Gastrocnemius medialis (tissue), 4 donors: ENCODE results near the gene SNX6. TPM values are rescaled to one million over a fixed set of nuclear protein-coding genes. Genes with fewer than 3 reads are reported as not detected.
A peak's percentile ranks its signal among the peaks of the same experiment; 100 is the strongest.
"Not testable (repeated sequence)": the region's sequence is repeated elsewhere in the genome, so short reads cannot be mapped to it uniquely, and the experiment has no call there.

ENCODE experiments used
- ATAC-seq, 2 donors: fragments of 150-250 bp; one replicate each; pipeline ENCODE4 v1.9.1; 2016
- DNase-seq, 2 donors: peaks; one replicate each; pipeline ENCODE4 v3.0.0-alpha.2; 2019
- H3K27ac ChIP-seq, 4 donors: fragments of 200-600 bp; sonication (generic); 1 replicate in 1 of 4; 2 replicates in 3 of 4; pipeline ENCODE4 v1.5.1; 2016 to 2018; ENCODE audit warnings: mild to moderate bottlenecking in 2 of 4, moderate library complexity in 1 of 4
- H3K27me3 ChIP-seq, 3 donors: fragments of 200-600 bp; sonication (generic) in 2 of 3; 1 replicate in 1 of 3; 2 replicates in 2 of 3; pipeline versions ENCODE4 v1.5.1 to v1.6.0; 2016 to 2019; ENCODE audit warnings: mild to moderate bottlenecking in 1 of 3, moderate library complexity in 1 of 3
- H3K36me3 ChIP-seq, 2 donors: fragments of 200-600 bp; sonication (generic) in 1 of 2; one replicate each; pipeline ENCODE4 v1.5.1; 2017 to 2018
- H3K4me1 ChIP-seq, 2 donors: fragments of 200-600 bp; sonication (generic) in 1 of 2; one replicate each; pipeline ENCODE4 v1.5.1; 2016 to 2017; ENCODE audit warnings: mild to moderate bottlenecking in 2 of 2
- H3K4me3 ChIP-seq, 4 donors: fragments of 200-600 bp; sonication (generic) in 3 of 4; 1 replicate in 1 of 4; 2 replicates in 3 of 4; pipeline ENCODE4 v1.5.1; 2016 to 2019; ENCODE audit warnings: mild to moderate bottlenecking in 2 of 4
- H3K9me3 ChIP-seq, 3 donors: fragments of 200-600 bp; sonication (generic) in 2 of 3; 1 replicate in 1 of 3; 2 replicates in 2 of 3; pipeline ENCODE4 v1.5.1; 2016 to 2019
- POLR2A ChIP-seq, 2 donors: fragments of 450-650 bp; IDR thresholded peaks; one replicate each; pipeline ENCODE4 v1.6.1; 2017; ENCODE audit warnings: antibody characterized with exemption in 2 of 2, mild to moderate bottlenecking in 2 of 2, moderate library complexity in 2 of 2
- in situ Hi-C, 4 donors: fragments of 200-750 bp; cut with MboI; loops; one replicate each; pipeline versions ENCODE4 v1.15.0 to v1.8.0; 2017; ENCODE audit warnings: low sequenced_read_pairs in 4 of 4
- intact Hi-C: fragments of 100-400 bp; cut with DNase I; formaldehyde crosslinking; loops from one replicate; pipeline ENCODE4 v1.15.1; 2023; ENCODE audit warnings: low total_unique reads
- total RNA-seq, 4 donors: library from RNA; depleted of rRNA; stranded (reverse); fragments of >200 nt; gene quantifications; one replicate each; pipeline versions ENCODE4 v1.1.0 to v1.2.3, GENCODE V29; 2016
- TF ChIP-seq, protein P1 (sequence below), 5 experiments: fragments of 450-650 bp in 3 of 5; fragments of 200-600 bp in 2 of 5; sonication (generic) in 2 of 5; IDR thresholded peaks in 4 of 5; conservative IDR thresholded peaks in 1 of 5; 1 replicate in 4 of 5; 2 replicates in 1 of 5; pipeline ENCODE4 v1.5.1; 2016 to 2019; ENCODE audit warnings: antibody characterized with exemption in 5 of 5, mild to moderate bottlenecking in 3 of 5, moderate library complexity in 3 of 5

Gene SNX6
- total RNA-seq, 4 donors from 2014 or later, result 73.8 to 113 (median 109) TPM

DNA sequence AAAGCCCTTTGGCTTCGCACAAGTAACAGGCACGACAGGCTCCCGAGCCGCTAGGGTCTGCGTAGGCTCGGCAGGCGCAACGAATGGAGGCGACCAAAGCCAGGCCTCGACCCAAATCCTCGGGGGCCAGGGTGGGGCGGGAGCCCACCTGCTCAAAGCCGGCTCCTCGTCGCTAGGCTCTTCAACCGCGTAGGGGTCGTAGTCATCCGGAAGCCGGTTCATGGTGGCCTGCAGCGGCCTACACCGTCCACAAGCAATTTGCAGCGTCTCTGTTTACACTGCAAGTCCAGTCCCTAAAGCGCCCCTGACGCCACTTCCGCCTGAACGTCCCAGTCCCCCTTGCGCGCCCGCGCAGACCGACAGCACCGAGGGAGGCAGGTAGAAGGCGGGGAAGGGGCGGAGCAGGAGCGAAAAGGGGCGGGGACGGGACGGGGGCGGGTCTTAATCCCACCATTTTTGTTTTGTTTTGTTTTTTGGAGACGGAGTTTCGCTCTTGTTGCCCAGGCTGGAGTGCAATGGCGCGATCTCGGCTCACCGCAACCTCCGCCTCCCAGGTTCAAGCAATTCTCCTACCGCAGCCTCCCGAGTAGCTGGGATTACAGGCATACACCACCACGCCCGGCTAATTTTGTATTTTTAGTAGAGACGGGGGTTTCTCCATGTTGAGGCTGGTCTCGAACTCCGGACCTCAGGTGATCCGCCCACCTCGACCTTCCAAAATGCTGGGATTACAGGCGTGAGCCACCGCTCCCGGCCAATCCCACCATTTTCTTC is 90.4 kb downstream of the SNX6 start, which contains the start of gene EAPP:
Gene EAPP, minus strand, starts transcription at position 295 of the 774 bp plus-strand sequence. Its CDS starts 73 bp downstream, at position 222.
- Histone ChIP-seq H3K9me3 (no peaks in the 10 kb centered on the region), H3K4me1 (peaks cover 18 to 19% of the 10 kb centered on the region in 2 donors), H3K4me3 (peak within 1 kb of the TSS; percentile 74 to 98 (median 96)), H3K36me3 (peaks cover 0 to 27% of the 10 kb centered on the region in 2 donors), H3K27ac (peak within 1 kb of the TSS; percentile 92 to 98 (median 97)), H3K27me3 (no peaks in the 10 kb centered on the region)
- TF ChIP-seq, protein P1, sequence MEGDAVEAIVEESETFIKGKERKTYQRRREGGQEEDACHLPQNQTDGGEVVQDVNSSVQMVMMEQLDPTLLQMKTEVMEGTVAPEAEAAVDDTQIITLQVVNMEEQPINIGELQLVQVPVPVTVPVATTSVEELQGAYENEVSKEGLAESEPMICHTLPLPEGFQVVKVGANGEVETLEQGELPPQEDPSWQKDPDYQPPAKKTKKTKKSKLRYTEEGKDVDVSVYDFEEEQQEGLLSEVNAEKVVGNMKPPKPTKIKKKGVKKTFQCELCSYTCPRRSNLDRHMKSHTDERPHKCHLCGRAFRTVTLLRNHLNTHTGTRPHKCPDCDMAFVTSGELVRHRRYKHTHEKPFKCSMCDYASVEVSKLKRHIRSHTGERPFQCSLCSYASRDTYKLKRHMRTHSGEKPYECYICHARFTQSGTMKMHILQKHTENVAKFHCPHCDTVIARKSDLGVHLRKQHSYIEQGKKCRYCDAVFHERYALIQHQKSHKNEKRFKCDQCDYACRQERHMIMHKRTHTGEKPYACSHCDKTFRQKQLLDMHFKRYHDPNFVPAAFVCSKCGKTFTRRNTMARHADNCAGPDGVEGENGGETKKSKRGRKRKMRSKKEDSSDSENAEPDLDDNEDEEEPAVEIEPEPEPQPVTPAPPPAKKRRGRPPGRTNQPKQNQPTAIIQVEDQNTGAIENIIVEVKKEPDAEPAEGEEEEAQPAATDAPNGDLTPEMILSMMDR (IDR thresholded peaks at IDR 0.05 in 4 of 5, conservative IDR thresholded peaks at IDR 0.05 in 1 of 5), result peak in 2 of 5 experiments; percentile 26 to 28
- TF ChIP-seq POLR2A (IDR thresholded peaks at IDR 0.05), result peak; percentile 90 to 96
- in situ Hi-C loops (no loop called here), intact Hi-C loops (loop anchor here (5.0 kb wide), 4 partner anchors 42 to 173 kb away; partner anchors contain the start of genes CFL2, SNX6 and SPTSSA)
- DNase-seq (peak; percentile 99), ATAC-seq (peak; percentile 96 to 98)

DNA sequence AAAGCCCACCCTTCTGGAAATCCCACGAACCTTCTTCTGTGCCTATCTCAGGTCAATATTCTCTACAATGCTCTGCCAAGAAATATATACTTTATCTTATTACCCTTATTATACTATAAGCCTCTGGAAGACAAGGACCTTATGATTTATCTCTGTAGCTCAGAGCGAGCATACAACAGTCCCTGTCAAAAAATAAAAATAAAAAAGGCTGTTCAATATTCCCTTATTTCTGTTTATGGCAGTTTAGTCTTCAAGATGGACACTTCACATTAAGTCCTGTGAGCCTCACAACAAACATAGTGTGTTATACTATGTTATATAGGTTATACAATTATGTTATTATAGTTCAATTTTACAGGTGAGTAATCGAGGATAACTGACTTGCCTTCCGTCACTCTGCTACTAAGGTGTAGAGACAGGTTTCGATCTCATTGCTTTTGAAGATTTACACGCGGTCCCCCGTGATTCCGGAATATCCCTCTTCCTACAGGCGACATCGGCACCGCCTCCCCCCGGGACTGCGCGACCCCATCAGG is 91.0 kb downstream of the SNX6 start:
- Histone ChIP-seq H3K4me3 (peak overlapping the region; percentile 74 to 98 (median 96)), H3K36me3 (peaks cover 0 to 34% of the 10 kb centered on the region in 2 donors), H3K27ac (peak overlapping the region; percentile 92 to 98 (median 97)), H3K9me3 (no peaks in the 10 kb centered on the region), H3K27me3 (no peaks in the 10 kb centered on the region), H3K4me1 (peaks cover 18 to 19% of the 10 kb centered on the region in 2 donors)
- intact Hi-C loops (loop anchor here (5.0 kb wide), 4 partner anchors 42 to 173 kb away; partner anchors contain the start of genes CFL2, SNX6 and SPTSSA), in situ Hi-C loops (no loop called here)
- DNase-seq (no peak), ATAC-seq (peak; percentile 5 to 23)
- TF ChIP-seq POLR2A (IDR thresholded peaks at IDR 0.05), result no peak
- TF ChIP-seq, protein P1 (IDR thresholded peaks at IDR 0.05 in 4 of 5, conservative IDR thresholded peaks at IDR 0.05 in 1 of 5), result no peak

DNA sequence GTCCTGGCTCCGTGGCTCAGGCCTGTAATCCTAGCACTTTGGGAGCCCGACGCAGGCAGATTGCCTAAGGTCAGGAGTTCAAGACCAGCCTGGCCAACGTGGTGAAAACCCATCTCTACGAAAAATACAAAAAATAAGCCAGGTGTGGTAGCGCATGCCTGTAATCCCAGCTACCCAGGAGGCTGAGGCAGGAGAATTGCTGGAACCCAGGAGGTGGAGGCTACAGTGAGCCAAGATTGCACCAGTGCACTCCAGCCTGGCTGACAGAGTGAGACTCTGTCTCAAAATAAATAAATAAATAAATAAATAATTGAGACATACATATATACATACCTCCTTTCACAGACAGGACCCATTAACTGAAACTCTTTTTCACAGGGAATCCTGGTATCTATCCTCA is 91.9 kb downstream of the SNX6 start:
- H3K36me3 ChIP-seq, result peaks cover 0 to 42% of the 10 kb centered on the region in 2 donors
- H3K4me3 ChIP-seq, result peak overlapping the region; percentile 74 to 98 (median 96)
- H3K9me3 ChIP-seq, H3K27me3 ChIP-seq, DNase-seq, in situ Hi-C loops, ATAC-seq: not testable (repeated sequence)
- H3K4me1 ChIP-seq, result peaks cover 18 to 19% of the 10 kb centered on the region in 2 donors
- H3K27ac ChIP-seq, result peak overlapping the region; percentile 92 to 98 (median 97)
- intact Hi-C loops, result loop anchor here (5.0 kb wide), 4 partner anchors 41 to 174 kb away; partner anchors contain the start of genes CFL2, SNX6 and SPTSSA

DNA sequence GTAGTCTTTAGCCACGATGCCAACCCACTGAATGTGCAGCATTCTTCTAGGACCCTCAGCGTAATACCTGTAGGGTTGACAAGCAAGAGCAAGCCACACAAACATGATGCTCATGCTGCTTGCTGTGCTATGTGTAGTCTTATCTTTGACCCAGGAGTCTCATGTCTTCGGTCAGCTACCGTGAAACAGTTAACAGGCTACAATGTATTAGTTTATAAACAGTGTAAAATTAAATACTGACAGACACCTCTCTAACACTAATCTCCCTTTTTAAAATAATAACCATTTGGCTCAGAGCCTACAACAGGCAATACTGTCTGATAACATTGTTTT is 92.3 kb downstream of the SNX6 start:
- DNase-seq, result no peak
- Histone ChIP-seq H3K4me1 (peaks cover 18 to 19% of the 10 kb centered on the region in 2 donors), H3K27me3 (no peaks in the 10 kb centered on the region), H3K36me3 (peaks cover 0 to 47% of the 10 kb centered on the region in 2 donors), H3K27ac (peak overlapping the region; percentile 92 to 98 (median 97)), H3K9me3 (no peaks in the 10 kb centered on the region), H3K4me3 (peak overlapping the region in 2 of 4 donors; percentile 95 to 98)
- ATAC-seq, result no peak
- in situ Hi-C loops, result no loop called here
- intact Hi-C loops, result loop anchor here (5.0 kb wide), 4 partner anchors 40 to 175 kb away; partner anchors contain the start of genes CFL2, SNX6 and SPTSSA
- TF ChIP-seq, protein P1 (IDR thresholded peaks at IDR 0.05 in 4 of 5, conservative IDR thresholded peaks at IDR 0.05 in 1 of 5), result no peak
- no peak for TF ChIP-seq POLR2A (IDR thresholded peaks at IDR 0.05)
